NCI-H446 (cell line): ENCODE data around the gene AQP6.

Experiments
- DNase-seq, 2 experiments: peaks; one replicate each; lab custom pipeline; 2025; lab: John Stamatoyannopoulos, UW

Gene AQP6

GRCh38 chr12:49972641-49973360, at the start of gene AQP6:
Gene AQP6, plus strand, starts transcription at chr12:49972947. Its CDS starts 227 bp downstream, at chr12:49973174.
- no peak for DNase-seq

- DNase-seq = no peak
Measured at GRCh38 chr12:49923035-49923644, 49.6 kb upstream of the AQP6 start.

GRCh38 chr12:49923880-49924556, 48.7 kb upstream of the AQP6 start:
- DNase-seq = no peak

- DNase-seq = no peak
Measured at GRCh38 chr12:49924628-49925246, 48.0 kb upstream of the AQP6 start.

GRCh38 chr12:49925433-49926204, 47.1 kb upstream of the AQP6 start:
- DNase-seq = no peak

GRCh38 chr12:49928471-49928870, 44.3 kb upstream of the AQP6 start:
- DNase-seq = no peak

- DNase-seq = no peak
Measured at GRCh38 chr12:49929581-49929980, 43.2 kb upstream of the AQP6 start.

- no peak for DNase-seq
Measured at GRCh38 chr12:49930515-49931288, 42.0 kb upstream of the AQP6 start.

GRCh38 chr12:49932023-49932422, 40.7 kb upstream of the AQP6 start:
- DNase-seq = no peak

- no peak for DNase-seq
Measured at GRCh38 chr12:49932533-49933130, 40.1 kb upstream of the AQP6 start.

- DNase-seq = no peak
Measured at GRCh38 chr12:49933796-49934195, 39.0 kb upstream of the AQP6 start.

- DNase-seq = no peak
Measured at GRCh38 chr12:49934505-49934904, 38.2 kb upstream of the AQP6 start.

GRCh38 chr12:49936925-49937324, 35.8 kb upstream of the AQP6 start:
- no peak for DNase-seq

GRCh38 chr12:49937639-49938300, 35.0 kb upstream of the AQP6 start:
- DNase-seq = no peak

GRCh38 chr12:49939307-49939706, 33.4 kb upstream of the AQP6 start:
- no peak for DNase-seq

- DNase-seq = no peak
Measured at GRCh38 chr12:49939707-49940106, 33.0 kb upstream of the AQP6 start.

- DNase-seq = peak; percentile 28 to 65
Measured at GRCh38 chr12:49941556-49942511, 30.9 kb upstream of the AQP6 start.

GRCh38 chr12:49942512-49942893, 30.2 kb upstream of the AQP6 start:
- DNase-seq = no peak
